ENCODE measurements around the gene RANBP10.
"Not testable (repeated sequence)": the region's sequence is repeated elsewhere in the genome, so short reads cannot be mapped to it uniquely, and the experiment has no call there.

RANBP10 gene

GRCh38 chr16:67708368-67708771, 98.0 kb downstream of the RANBP10 start:
- no peak for DNase-seq

- no peak for DNase-seq
Measured at GRCh38 chr16:67707790-67708189, 98.6 kb downstream of the RANBP10 start.

GRCh38 chr16:67707210-67707609, 99.2 kb downstream of the RANBP10 start:
- no peak for DNase-seq

- DNase-seq: no peak
Measured at GRCh38 chr16:67704110-67704509, 102.2 kb downstream of the RANBP10 start.

- no peak for DNase-seq
Measured at GRCh38 chr16:67703626-67704025, 102.7 kb downstream of the RANBP10 start.

GRCh38 chr16:67702130-67702529, 104.2 kb downstream of the RANBP10 start:
- DNase-seq: no peak

- DNase-seq: no peak
Measured at GRCh38 chr16:67701420-67701819, 104.9 kb downstream of the RANBP10 start.

- no peak for DNase-seq
Measured at GRCh38 chr16:67699265-67699664, 107.1 kb downstream of the RANBP10 start.

- DNase-seq: no peak
Measured at GRCh38 chr16:67697422-67698185, 108.8 kb downstream of the RANBP10 start.

- no peak for DNase-seq
Measured at GRCh38 chr16:67694611-67695010, 111.7 kb downstream of the RANBP10 start.

- not testable (repeated sequence) for DNase-seq
Measured at GRCh38 chr16:67693517-67694285, 112.7 kb downstream of the RANBP10 start.

- DNase-seq: no peak
Measured at GRCh38 chr16:67685388-67686112, 120.8 kb downstream of the RANBP10 start.

GRCh38 chr16:67683767-67684166, 122.6 kb downstream of the RANBP10 start:
- DNase-seq: no peak

GRCh38 chr16:67679935-67680897, 126.1 kb downstream of the RANBP10 start:
- DNase-seq: no peak

- no peak for DNase-seq
Measured at GRCh38 chr16:67678354-67679023, 127.9 kb downstream of the RANBP10 start.

GRCh38 chr16:67677712-67678111, 128.6 kb downstream of the RANBP10 start:
- no peak for DNase-seq

- DNase-seq: no peak
Measured at GRCh38 chr16:67676939-67677338, 129.4 kb downstream of the RANBP10 start.

- no peak for DNase-seq
Measured at GRCh38 chr16:67676516-67676915, 129.8 kb downstream of the RANBP10 start.

- no peak for DNase-seq
Measured at GRCh38 chr16:67675999-67676398, 130.4 kb downstream of the RANBP10 start.

- DNase-seq: no peak
Measured at GRCh38 chr16:67675579-67675935, 130.8 kb downstream of the RANBP10 start.

- DNase-seq: no peak
Measured at GRCh38 chr16:67674851-67675578, 131.3 kb downstream of the RANBP10 start.
